Measurements from ENCODE around the gene KLHL30.

Gene KLHL30

GRCh38 chr2:238119756-238120462 is 18.6 kb upstream of the KLHL30 start:
- no peak for DNase-seq

- no peak for DNase-seq
These were observed 17.8 kb upstream of the KLHL30 start for GRCh38 chr2:238120463-238121298.

GRCh38 chr2:238121511-238122286 is 16.8 kb upstream of the KLHL30 start:
- DNase-seq: no peak

- DNase-seq: no peak
These were observed 15.9 kb upstream of the KLHL30 start for GRCh38 chr2:238122287-238123217.

GRCh38 chr2:238123218-238123971 is 15.1 kb upstream of the KLHL30 start:
- no peak for DNase-seq

- no peak for DNase-seq
These were observed 14.4 kb upstream of the KLHL30 start for GRCh38 chr2:238123991-238124470.

- no peak for DNase-seq
These were observed 13.9 kb upstream of the KLHL30 start for GRCh38 chr2:238124488-238125126.

GRCh38 chr2:238125127-238125885 is 13.2 kb upstream of the KLHL30 start:
- no peak for DNase-seq

- no peak for DNase-seq
These were observed 12.1 kb upstream of the KLHL30 start for GRCh38 chr2:238126338-238126737.

- DNase-seq: no peak
These were observed 11.7 kb upstream of the KLHL30 start for GRCh38 chr2:238126775-238127164.

- no peak for DNase-seq
These were observed 11.1 kb upstream of the KLHL30 start for GRCh38 chr2:238127165-238128060.

- DNase-seq: no peak
These were observed 10.4 kb upstream of the KLHL30 start for GRCh38 chr2:238128061-238128440.

- DNase-seq: no peak
These were observed 9.9 kb upstream of the KLHL30 start for GRCh38 chr2:238128534-238129001.

GRCh38 chr2:238129166-238130010 is 9.1 kb upstream of the KLHL30 start:
- DNase-seq: no peak

- no peak for DNase-seq
These were observed 8.3 kb upstream of the KLHL30 start for GRCh38 chr2:238130111-238130695.

- DNase-seq: no peak
These were observed 7.5 kb upstream of the KLHL30 start for GRCh38 chr2:238130696-238131628.
